ENCODE measurements around the gene IPCEF1.

The IPCEF1 gene

DNA sequence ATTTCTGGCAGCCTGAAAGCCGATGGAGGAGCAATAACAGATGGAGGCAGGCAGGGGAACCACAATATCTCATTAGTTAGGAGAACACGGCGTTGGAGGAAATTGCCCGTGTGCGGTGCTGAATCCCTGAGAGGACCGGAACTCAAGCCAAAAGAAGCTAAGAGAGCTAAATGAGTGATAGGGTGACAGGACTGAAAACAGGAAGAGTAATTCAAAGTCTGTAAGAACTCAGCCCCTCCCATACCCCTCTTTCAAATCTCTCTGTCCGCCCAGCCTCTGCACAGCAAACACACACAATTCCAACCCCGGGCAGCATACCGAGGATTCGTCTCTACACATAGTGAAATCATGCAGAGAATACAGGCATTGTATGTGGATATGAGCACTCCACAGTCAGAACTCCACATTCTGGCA lies 2.6 kb upstream of the IPCEF1 start:
- Histone ChIP-seq H3K4me3 (ENCODE audit: low read length, poor library complexity, severe bottlenecking) (no peak overlapping the region), H3K79me2 (ENCODE audit: insufficient read depth, low read length) (no peaks in the 10 kb centered on the region), H3K27me3 (ENCODE audit: insufficient read depth, low read length, poor library complexity, severe bottlenecking) (no peaks in the 10 kb centered on the region), H4K20me1 (ENCODE audit: insufficient read depth, low read length, poor library complexity, severe bottlenecking) (no peaks in the 10 kb centered on the region), H3K4me1 (ENCODE audit: insufficient read depth, low read length, poor library complexity, severe bottlenecking) (no peaks in the 10 kb centered on the region), H3K4me2 (ENCODE audit: low read depth, low read length, poor library complexity, severe bottlenecking) (no peak overlapping the region), H3F3A (ENCODE audit: low read depth) (no peaks in the 10 kb centered on the region), H3K9me2 (replicated peaks; ENCODE audit: low read depth, low read length) (no peaks in the 10 kb centered on the region), H3K9me3 (ENCODE audit: insufficient read depth, low read depth, low read length) (no peaks in the 10 kb centered on the region), H2AFZ (ENCODE audit: low read length) (no peak overlapping the region), H3K36me3 (ENCODE audit: insufficient read depth, low read length) (no peaks in the 10 kb centered on the region), H3K9ac (ENCODE audit: low read depth, low read length, poor library complexity, severe bottlenecking) (no peak overlapping the region)
- TF ChIP-seq, protein P1, sequence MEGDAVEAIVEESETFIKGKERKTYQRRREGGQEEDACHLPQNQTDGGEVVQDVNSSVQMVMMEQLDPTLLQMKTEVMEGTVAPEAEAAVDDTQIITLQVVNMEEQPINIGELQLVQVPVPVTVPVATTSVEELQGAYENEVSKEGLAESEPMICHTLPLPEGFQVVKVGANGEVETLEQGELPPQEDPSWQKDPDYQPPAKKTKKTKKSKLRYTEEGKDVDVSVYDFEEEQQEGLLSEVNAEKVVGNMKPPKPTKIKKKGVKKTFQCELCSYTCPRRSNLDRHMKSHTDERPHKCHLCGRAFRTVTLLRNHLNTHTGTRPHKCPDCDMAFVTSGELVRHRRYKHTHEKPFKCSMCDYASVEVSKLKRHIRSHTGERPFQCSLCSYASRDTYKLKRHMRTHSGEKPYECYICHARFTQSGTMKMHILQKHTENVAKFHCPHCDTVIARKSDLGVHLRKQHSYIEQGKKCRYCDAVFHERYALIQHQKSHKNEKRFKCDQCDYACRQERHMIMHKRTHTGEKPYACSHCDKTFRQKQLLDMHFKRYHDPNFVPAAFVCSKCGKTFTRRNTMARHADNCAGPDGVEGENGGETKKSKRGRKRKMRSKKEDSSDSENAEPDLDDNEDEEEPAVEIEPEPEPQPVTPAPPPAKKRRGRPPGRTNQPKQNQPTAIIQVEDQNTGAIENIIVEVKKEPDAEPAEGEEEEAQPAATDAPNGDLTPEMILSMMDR (conservative IDR thresholded peaks at IDR 0.05; ENCODE audit: low read length): no peak
- TF ChIP-seq EZH2phosphoT487 (IDR thresholded peaks at IDR 0.05; ENCODE audit: borderline replicate concordance): no peak

- TF ChIP-seq EZH2phosphoT487 (IDR thresholded peaks at IDR 0.05; ENCODE audit: borderline replicate concordance): no peak
- TF ChIP-seq, protein P1 (conservative IDR thresholded peaks at IDR 0.05; ENCODE audit: low read length): no peak
- Histone ChIP-seq H3K36me3 (ENCODE audit: insufficient read depth, low read length) (no peaks in the 10 kb centered on the region), H2AFZ (ENCODE audit: low read length) (no peak overlapping the region), H3K9me2 (replicated peaks; ENCODE audit: low read depth, low read length) (no peaks in the 10 kb centered on the region), H3K79me2 (ENCODE audit: insufficient read depth, low read length) (no peaks in the 10 kb centered on the region), H3F3A (ENCODE audit: low read depth) (no peaks in the 10 kb centered on the region), H3K9me3 (ENCODE audit: insufficient read depth, low read depth, low read length) (no peaks in the 10 kb centered on the region), H3K4me3 (ENCODE audit: low read length, poor library complexity, severe bottlenecking) (no peak overlapping the region), H3K27me3 (ENCODE audit: insufficient read depth, low read length, poor library complexity, severe bottlenecking) (no peaks in the 10 kb centered on the region), H3K4me1 (ENCODE audit: insufficient read depth, low read length, poor library complexity, severe bottlenecking) (no peaks in the 10 kb centered on the region), H4K20me1 (ENCODE audit: insufficient read depth, low read length, poor library complexity, severe bottlenecking) (no peaks in the 10 kb centered on the region), H3K9ac (ENCODE audit: low read depth, low read length, poor library complexity, severe bottlenecking) (no peak overlapping the region), H3K4me2 (ENCODE audit: low read depth, low read length, poor library complexity, severe bottlenecking) (no peak overlapping the region)
Measured at GRCh38 chr6:154358019-154358545, 1.5 kb upstream of the IPCEF1 start.

- Histone ChIP-seq H3K79me2 (ENCODE audit: insufficient read depth, low read length) (no peaks in the 10 kb centered on the region), H4K20me1 (ENCODE audit: insufficient read depth, low read length, poor library complexity, severe bottlenecking) (no peaks in the 10 kb centered on the region), H3K4me2 (ENCODE audit: low read depth, low read length, poor library complexity, severe bottlenecking) (no peak overlapping the region), H3K4me1 (ENCODE audit: insufficient read depth, low read length, poor library complexity, severe bottlenecking) (no peaks in the 10 kb centered on the region), H2AFZ (ENCODE audit: low read length) (no peak overlapping the region), H3K36me3 (ENCODE audit: insufficient read depth, low read length) (no peaks in the 10 kb centered on the region), H3K27me3 (ENCODE audit: insufficient read depth, low read length, poor library complexity, severe bottlenecking) (no peaks in the 10 kb centered on the region), H3K9ac (ENCODE audit: low read depth, low read length, poor library complexity, severe bottlenecking) (no peak overlapping the region), H3F3A (ENCODE audit: low read depth) (no peaks in the 10 kb centered on the region), H3K9me2 (replicated peaks; ENCODE audit: low read depth, low read length) (no peaks in the 10 kb centered on the region), H3K4me3 (ENCODE audit: low read length, poor library complexity, severe bottlenecking) (no peak overlapping the region), H3K9me3 (ENCODE audit: insufficient read depth, low read depth, low read length) (no peaks in the 10 kb centered on the region)
- no peak for TF ChIP-seq EZH2phosphoT487 (IDR thresholded peaks at IDR 0.05; ENCODE audit: borderline replicate concordance)
- TF ChIP-seq, protein P1 (conservative IDR thresholded peaks at IDR 0.05; ENCODE audit: low read length): no peak
Measured at GRCh38 chr6:154356113-154356512, 490 bp downstream of the IPCEF1 start.
